T-cell (primary cell): ENCODE data around the gene CYB5R4. TPM values are rescaled to one million over a fixed set of nuclear protein-coding genes. Genes with fewer than 3 reads are reported as not detected.

Experiments used
- ATAC-seq, 4 experiments: fragments of 200-7000 bp in 3 of 4; fragments of 150-1000 bp in 1 of 4; cut with Tn5 transposase; replicated peaks in 1 of 4; 1 replicate in 3 of 4; 2 replicates in 1 of 4; pipeline ENCODE4 v1.10.0; 2021; ENCODE audit warnings: moderate library complexity in 3 of 4, mild to moderate bottlenecking in 2 of 4, moderate number of reproducible peaks in 1 of 4
- CTCF ChIA-PET, 2 donors: fragments of 300-600 bp; sonication (Branson Sonifier 250); formaldehyde crosslinking; loops; one replicate each; lab custom pipeline; 2022; ENCODE audit warnings: antibody characterized with exemption in 2 of 2; lab: Charles Lee
- POLR2A ChIA-PET, 2 donors: fragments of 300-600 bp; sonication (Branson Sonifier 250); formaldehyde crosslinking; loops; one replicate each; lab custom pipeline; 2022; ENCODE audit warnings: antibody characterized with exemption in 2 of 2; lab: Charles Lee
- DNase-seq, 35 experiments: peaks; one replicate each; pipeline versions ENCODE4 v3.0.0 to v3.0.0-alpha.2; 2013 to 2023
- H3K27ac ChIP-seq: one replicate; pipeline ENCODE4 v1.5.1; 2013; ENCODE audit warnings: low read length
- H3K27me3 ChIP-seq, 2 experiments: replicated peaks in 1 of 2; 1 replicate in 1 of 2; 2 replicates in 1 of 2; pipeline versions ENCODE4 v1.6.1 to v1.7.0; 2013; ENCODE audit warnings: low read length in 1 of 2, mixed read lengths in 1 of 2; ENCODE audit not compliant: control insufficient read depth in 2 of 2, insufficient read depth in 2 of 2; ENCODE audit errors: extremely low read depth in 1 of 2
- H3K36me3 ChIP-seq, 2 donors: 1 replicate in 1 of 2; 2 replicates in 1 of 2; pipeline versions ENCODE4 v1.6.1 to v1.7.0; 2013; ENCODE audit warnings: low read length in 1 of 2; ENCODE audit not compliant: control insufficient read depth in 2 of 2, insufficient read depth in 1 of 2; ENCODE audit errors: extremely low read depth in 1 of 2
- H3K4me1 ChIP-seq, 2 experiments: 1 replicate in 1 of 2; 2 replicates in 1 of 2; pipeline versions ENCODE4 v1.6.1 to v1.7.0; 2013; ENCODE audit warnings: low read length in 2 of 2, mixed read lengths in 1 of 2; ENCODE audit not compliant: insufficient read depth in 2 of 2, control insufficient read depth in 1 of 2; ENCODE audit errors: extremely low read depth in 1 of 2
- H3K4me3 ChIP-seq, 2 donors: 1 replicate in 1 of 2; 2 replicates in 1 of 2; pipeline versions ENCODE4 v1.5.1 to v1.7.0; 2013; ENCODE audit warnings: mild to moderate bottlenecking in 2 of 2, low read length in 1 of 2, moderate library complexity in 1 of 2; ENCODE audit not compliant: control insufficient read depth in 1 of 2; ENCODE audit errors: extremely low read depth in 1 of 2
- H3K9me3 ChIP-seq: 2 replicates; pipeline ENCODE4 v1.7.0; 2013
- H3K27ac Mint-ChIP-seq, 2 donors: one replicate each; pipeline ENCODE4 v1.8.0; 2020 to 2021; ENCODE audit warnings: mild to moderate bottlenecking in 2 of 2, mixed read lengths in 2 of 2
- H3K27me3 Mint-ChIP-seq, 2 donors: one replicate each; pipeline ENCODE4 v1.8.0; 2021 to 2022; ENCODE audit warnings: mixed read lengths in 2 of 2
- H3K36me3 Mint-ChIP-seq: one replicate; pipeline ENCODE4 v1.8.0; 2021; ENCODE audit warnings: mixed read lengths
- H3K4me1 Mint-ChIP-seq, 3 donors: one replicate each; pipeline ENCODE4 v1.8.0; 2020 to 2022; ENCODE audit warnings: mixed read lengths in 3 of 3, mild to moderate bottlenecking in 1 of 3
- H3K4me3 Mint-ChIP-seq, 3 donors: one replicate each; pipeline ENCODE4 v1.8.0; 2020 to 2022; ENCODE audit warnings: mild to moderate bottlenecking in 3 of 3, mixed read lengths in 3 of 3, moderate library complexity in 3 of 3
- H3K9me3 Mint-ChIP-seq, 3 donors: one replicate each; pipeline ENCODE4 v1.8.0; 2020 to 2022; ENCODE audit warnings: mixed read lengths in 3 of 3
- WGBS: methylation state at CpG from one replicate; pipeline ENCODE4 v1.1.5; 2013; ENCODE audit warnings: missing lambda C conversion rate; ENCODE audit not compliant: insufficient coverage; 5-methylcytosine and 5-hydroxymethylcytosine counted together
- total RNA-seq, 35 experiments: library from RNA in 6 of 35; stranded (reverse) in 6 of 35; fragments of 120-200 nt in 1 of 35; gene quantifications; one replicate each; pipeline versions ENCODE4 v1.2.1 to v1.2.4 and lab custom pipeline; 2013 to 2026

CYB5R4 gene
- total RNA-seq, 5 donors from 2014 or later (not counting 1 experiment from before 2014, with no cell fraction given): 18.6 to 22.3 (median 20.2) TPM

DNA sequence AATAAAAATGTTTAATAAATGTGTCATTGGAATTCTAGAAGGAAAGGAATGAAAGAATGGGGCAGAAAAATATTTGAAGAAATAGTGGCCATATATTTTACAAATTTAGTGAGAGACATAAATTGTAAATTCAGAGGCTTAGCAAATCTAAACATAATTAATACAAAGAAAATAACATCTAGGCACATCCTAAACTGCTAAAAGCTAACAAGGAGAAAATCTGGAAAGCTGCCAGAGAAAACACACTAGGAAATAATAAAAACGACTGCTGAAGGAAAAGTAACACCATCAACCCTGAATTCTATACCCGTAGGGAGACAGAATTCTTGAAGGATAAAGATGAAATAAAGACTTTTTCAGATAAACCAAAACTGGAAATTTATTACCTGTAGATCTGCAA lies 23.8 kb downstream of the CYB5R4 start:
- Mint-ChIP-seq H3K27me3 (no peaks in the 10 kb centered on the region), H3K36me3 (no peaks in the 10 kb centered on the region), H3K4me3 (no peak overlapping the region), H3K4me1 (peaks cover 27 to 37% (median 33%) of the 10 kb centered on the region in 3 donors), H3K9me3 (no peaks in the 10 kb centered on the region), H3K27ac (no peak overlapping the region)
- H3K27ac ChIP-seq: no peak overlapping the region
- ChIA-PET POLR2A (no interaction called here), CTCF (interaction anchor here in 1 of 2 donors (0.6 to 0.9 kb wide), 2 partner anchors 10 to 41 kb away, joined by 3 to 4 read pairs; no protein-coding TSS in a partner anchor)
- no peaks in the 10 kb centered on the region for H3K4me1 ChIP-seq
- H3K36me3 ChIP-seq: no peaks in the 10 kb centered on the region
- H3K27me3 ChIP-seq: no peaks in the 10 kb centered on the region
- DNase-seq (no peak), ATAC-seq (no peak)
- WGBS: no CpG with 5 or more reads among the region's 2 CpGs
- H3K9me3 ChIP-seq: no peaks in the 10 kb centered on the region
- no peak overlapping the region for H3K4me3 ChIP-seq

DNA sequence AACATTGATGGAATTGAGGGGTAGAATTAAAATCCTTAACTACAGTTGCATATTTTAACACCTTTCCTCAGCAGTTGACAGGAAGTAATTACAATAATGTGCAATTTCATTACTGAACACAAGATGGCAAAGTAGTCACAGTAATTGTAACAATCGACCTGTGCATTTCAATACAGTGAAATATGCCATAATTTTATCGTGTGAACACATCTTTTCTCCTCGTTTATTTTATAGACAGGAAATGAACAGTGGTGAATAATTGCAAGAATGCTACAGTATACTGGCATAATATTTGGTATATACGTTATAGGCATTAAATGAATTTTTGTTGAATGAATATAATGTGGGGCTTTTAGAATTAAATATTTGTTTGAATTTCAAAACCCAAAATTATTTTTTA lies 25.0 kb downstream of the CYB5R4 start:
- POLR2A ChIA-PET: interaction anchor here in 1 of 2 donors (0.6 kb wide), 1 partner anchor 344 kb away, joined by 3 read pairs; no protein-coding TSS in a partner anchor
- H3K4me1 ChIP-seq: no peaks in the 10 kb centered on the region
- H3K27me3 ChIP-seq: no peaks in the 10 kb centered on the region
- H3K36me3 Mint-ChIP-seq: peaks cover under 1% of the 10 kb centered on the region
- H3K4me3 ChIP-seq: no peak overlapping the region
- no peaks in the 10 kb centered on the region for H3K9me3 ChIP-seq
- H3K27ac Mint-ChIP-seq: no peak overlapping the region
- no peaks in the 10 kb centered on the region for H3K9me3 Mint-ChIP-seq
- no peaks in the 10 kb centered on the region for H3K36me3 ChIP-seq
- CTCF ChIA-PET: interaction anchor here in 1 of 2 donors (0.8 to 1.0 kb wide), 2 partner anchors 335 to 344 kb away, joined by 4 to 5 read pairs; partner anchors contain the start of gene CEP162
- H3K4me3 Mint-ChIP-seq: no peak overlapping the region
- DNase-seq (peak in 1 of 35 experiments; percentile 63), ATAC-seq (peak; percentile 60 to 72 (median 67))
- H3K4me1 Mint-ChIP-seq: peaks cover 20 to 32% (median 32%) of the 10 kb centered on the region in 3 donors
- H3K27me3 Mint-ChIP-seq: no peaks in the 10 kb centered on the region
- no CpG with 5 or more reads among the region's 4 CpGs for WGBS
- H3K27ac ChIP-seq: no peak overlapping the region

DNA sequence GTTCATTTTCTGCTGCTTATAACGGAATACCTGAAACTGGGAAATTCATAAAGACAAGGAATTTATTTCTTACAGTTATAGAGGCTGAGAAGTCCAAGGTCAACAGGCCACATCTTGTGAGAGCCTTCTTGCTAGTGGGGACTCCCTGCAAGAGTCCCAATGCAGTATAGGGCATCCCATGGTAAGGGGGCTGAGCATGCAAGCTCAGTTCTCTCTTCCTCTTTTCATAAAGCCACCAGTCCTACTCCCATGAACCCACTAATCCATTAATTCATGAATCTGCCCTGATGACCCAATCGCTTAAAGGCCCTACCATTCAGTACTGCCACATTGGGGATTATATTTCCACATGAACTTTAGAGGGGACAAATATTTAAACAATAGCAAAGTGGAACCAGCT lies 26.5 kb downstream of the CYB5R4 start:
- no peak for DNase-seq
- Mint-ChIP-seq H3K4me1 (peaks cover 19 to 30% (median 26%) of the 10 kb centered on the region in 3 donors), H3K4me3 (no peak overlapping the region), H3K36me3 (peaks cover 10% of the 10 kb centered on the region), H3K27ac (no peak overlapping the region), H3K9me3 (no peaks in the 10 kb centered on the region), H3K27me3 (no peaks in the 10 kb centered on the region)
- H3K9me3 ChIP-seq: no peaks in the 10 kb centered on the region
- H3K27ac ChIP-seq: no peak overlapping the region
- no peaks in the 10 kb centered on the region for H3K36me3 ChIP-seq
- ChIA-PET CTCF (interaction anchor here in 1 of 2 donors (1.0 kb wide), 1 partner anchor 1653 kb away, joined by 3 read pairs; no protein-coding TSS in a partner anchor), POLR2A (no interaction called here)
- no peak overlapping the region for H3K4me3 ChIP-seq
- H3K27me3 ChIP-seq: no peaks in the 10 kb centered on the region
- no peak for ATAC-seq
- no CpG with 5 or more reads among the region's 2 CpGs for WGBS
- H3K4me1 ChIP-seq: no peaks in the 10 kb centered on the region

DNA sequence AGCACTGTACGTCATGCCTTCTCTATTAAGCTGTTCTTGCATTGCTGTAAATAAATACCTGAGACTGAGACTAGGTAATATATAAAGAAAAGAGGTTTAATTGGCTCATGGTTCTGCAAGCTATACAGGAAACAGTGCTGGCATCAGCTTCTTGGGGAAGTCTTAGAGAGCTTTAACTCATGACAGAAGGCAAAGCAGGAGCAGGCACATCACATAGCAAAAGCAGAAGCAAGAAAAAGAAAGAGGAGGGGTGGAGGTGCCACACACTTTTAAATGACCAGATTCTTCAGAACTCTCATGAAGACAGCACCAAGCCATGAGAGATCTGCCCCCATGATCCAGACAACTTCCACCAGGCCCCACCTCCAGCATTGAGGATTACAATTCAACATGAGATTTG lies 30.1 kb downstream of the CYB5R4 start:
- H3K4me3 ChIP-seq: no peak overlapping the region
- WGBS: no CpG with 5 or more reads among the region's 1 CpG
- H3K27me3 ChIP-seq: no peaks in the 10 kb centered on the region
- ATAC-seq (no peak), DNase-seq (no peak)
- H3K9me3 ChIP-seq: no peaks in the 10 kb centered on the region
- ChIA-PET POLR2A (no interaction called here), CTCF (interaction anchor here in 1 of 2 donors (1.4 kb wide), 1 partner anchor 1434 kb away, joined by 3 read pairs; no protein-coding TSS in a partner anchor)
- H3K36me3 Mint-ChIP-seq: peaks cover 29% of the 10 kb centered on the region
- no peak overlapping the region for H3K4me3 Mint-ChIP-seq
- no peaks in the 10 kb centered on the region for H3K27me3 Mint-ChIP-seq
- no peak overlapping the region for H3K27ac ChIP-seq
- H3K4me1 Mint-ChIP-seq: peaks cover 39 to 47% (median 45%) of the 10 kb centered on the region in 3 donors
- H3K9me3 Mint-ChIP-seq: no peaks in the 10 kb centered on the region
- no peaks in the 10 kb centered on the region for H3K36me3 ChIP-seq
- H3K27ac Mint-ChIP-seq: no peak overlapping the region
- H3K4me1 ChIP-seq: no peaks in the 10 kb centered on the region

DNA sequence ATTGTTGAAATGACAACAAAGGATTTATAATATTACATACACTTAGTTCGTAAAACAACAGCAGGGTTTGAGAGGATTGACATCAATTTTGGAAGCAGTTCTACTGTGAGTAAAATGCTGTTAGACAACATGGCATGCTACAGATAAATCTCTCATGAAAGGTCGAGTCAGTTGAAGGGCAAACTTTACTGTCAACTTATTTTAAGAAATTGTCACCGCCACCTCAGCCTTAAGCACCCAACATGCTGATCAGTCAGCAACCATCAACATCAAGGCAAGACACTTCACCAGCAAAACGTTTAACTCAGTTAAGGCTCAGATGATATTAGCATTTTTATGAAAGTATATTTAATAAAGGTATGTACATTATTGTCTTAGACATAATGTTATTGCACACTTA lies 31.0 kb downstream of the CYB5R4 start:
- Mint-ChIP-seq H3K4me3 (no peak overlapping the region), H3K9me3 (no peaks in the 10 kb centered on the region), H3K36me3 (peaks cover 37% of the 10 kb centered on the region), H3K4me1 (peaks cover 43 to 46% (median 45%) of the 10 kb centered on the region in 3 donors), H3K27ac (no peak overlapping the region), H3K27me3 (no peaks in the 10 kb centered on the region)
- DNase-seq (no peak), ATAC-seq (no peak)
- Histone ChIP-seq H3K9me3 (no peaks in the 10 kb centered on the region), H3K27me3 (no peaks in the 10 kb centered on the region), H3K4me3 (no peak overlapping the region), H3K27ac (no peak overlapping the region), H3K4me1 (no peaks in the 10 kb centered on the region), H3K36me3 (no peaks in the 10 kb centered on the region)
- CTCF ChIA-PET: no interaction called here
- POLR2A ChIA-PET: no interaction called here
- WGBS: no CpG with 5 or more reads among the region's 4 CpGs

DNA sequence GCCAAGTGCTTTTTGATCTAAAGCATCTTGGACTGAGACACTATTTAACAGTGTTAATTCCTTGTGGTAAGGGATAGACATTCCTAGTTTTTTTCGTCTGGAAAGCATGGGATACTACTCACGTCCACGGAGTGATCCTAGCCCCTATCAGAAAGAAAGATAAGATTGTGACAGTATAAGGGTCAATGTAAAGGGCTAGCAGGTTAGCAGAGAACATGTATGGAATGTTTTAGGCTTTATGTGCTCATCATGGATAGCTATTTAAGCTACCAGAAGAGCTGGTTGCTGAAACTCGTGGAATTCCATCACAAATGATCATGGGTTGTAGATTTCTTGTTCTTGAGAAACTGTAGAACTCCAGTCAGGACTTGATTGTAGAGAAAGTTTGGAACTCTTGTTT lies 32.1 kb downstream of the CYB5R4 start:
- H3K4me3 Mint-ChIP-seq: no peak overlapping the region
- ATAC-seq (no peak), DNase-seq (no peak)
- no peak overlapping the region for H3K27ac ChIP-seq
- 76% methylated on average over 3 of the region's 4 CpGs for WGBS
- no peaks in the 10 kb centered on the region for H3K9me3 Mint-ChIP-seq
- H3K27ac Mint-ChIP-seq: no peak overlapping the region
- no peak overlapping the region for H3K4me3 ChIP-seq
- no peaks in the 10 kb centered on the region for H3K27me3 Mint-ChIP-seq
- H3K36me3 Mint-ChIP-seq: peaks cover 46% of the 10 kb centered on the region
- CTCF ChIA-PET: no interaction called here
- no peaks in the 10 kb centered on the region for H3K4me1 ChIP-seq
- H3K4me1 Mint-ChIP-seq: peaks cover 40 to 46% (median 43%) of the 10 kb centered on the region in 3 donors
- POLR2A ChIA-PET: no interaction called here
- no peaks in the 10 kb centered on the region for H3K9me3 ChIP-seq
- no peaks in the 10 kb centered on the region for H3K36me3 ChIP-seq
- H3K27me3 ChIP-seq: no peaks in the 10 kb centered on the region
